Esophagus mucosa (tissue), 1 donor: ENCODE data around the gene PAQR6. TPM values are rescaled to one million over a fixed set of nuclear protein-coding genes. Genes with fewer than 3 reads are reported as not detected.
A peak's percentile ranks its signal among the peaks of the same experiment; 100 is the strongest.

Source experiments
- ATAC-seq: fragments of 200-7000 bp; cut with Tn5 transposase; one replicate; pipeline ENCODE4 v1.9.1; 2020
- total RNA-seq: library from RNA; stranded (reverse); gene quantifications from one replicate; pipeline ENCODE4 v1.2.4, GENCODE V29; 2023
- donor health status: DM: yes; HTN: yes; CAD: no.

PAQR6 gene, protein sequence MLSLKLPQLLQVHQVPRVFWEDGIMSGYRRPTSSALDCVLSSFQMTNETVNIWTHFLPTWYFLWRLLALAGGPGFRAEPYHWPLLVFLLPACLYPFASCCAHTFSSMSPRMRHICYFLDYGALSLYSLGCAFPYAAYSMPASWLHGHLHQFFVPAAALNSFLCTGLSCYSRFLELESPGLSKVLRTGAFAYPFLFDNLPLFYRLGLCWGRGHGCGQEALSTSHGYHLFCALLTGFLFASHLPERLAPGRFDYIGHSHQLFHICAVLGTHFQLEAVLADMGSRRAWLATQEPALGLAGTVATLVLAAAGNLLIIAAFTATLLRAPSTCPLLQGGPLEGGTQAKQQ
- total RNA-seq, result 2.0 TPM

DNA sequence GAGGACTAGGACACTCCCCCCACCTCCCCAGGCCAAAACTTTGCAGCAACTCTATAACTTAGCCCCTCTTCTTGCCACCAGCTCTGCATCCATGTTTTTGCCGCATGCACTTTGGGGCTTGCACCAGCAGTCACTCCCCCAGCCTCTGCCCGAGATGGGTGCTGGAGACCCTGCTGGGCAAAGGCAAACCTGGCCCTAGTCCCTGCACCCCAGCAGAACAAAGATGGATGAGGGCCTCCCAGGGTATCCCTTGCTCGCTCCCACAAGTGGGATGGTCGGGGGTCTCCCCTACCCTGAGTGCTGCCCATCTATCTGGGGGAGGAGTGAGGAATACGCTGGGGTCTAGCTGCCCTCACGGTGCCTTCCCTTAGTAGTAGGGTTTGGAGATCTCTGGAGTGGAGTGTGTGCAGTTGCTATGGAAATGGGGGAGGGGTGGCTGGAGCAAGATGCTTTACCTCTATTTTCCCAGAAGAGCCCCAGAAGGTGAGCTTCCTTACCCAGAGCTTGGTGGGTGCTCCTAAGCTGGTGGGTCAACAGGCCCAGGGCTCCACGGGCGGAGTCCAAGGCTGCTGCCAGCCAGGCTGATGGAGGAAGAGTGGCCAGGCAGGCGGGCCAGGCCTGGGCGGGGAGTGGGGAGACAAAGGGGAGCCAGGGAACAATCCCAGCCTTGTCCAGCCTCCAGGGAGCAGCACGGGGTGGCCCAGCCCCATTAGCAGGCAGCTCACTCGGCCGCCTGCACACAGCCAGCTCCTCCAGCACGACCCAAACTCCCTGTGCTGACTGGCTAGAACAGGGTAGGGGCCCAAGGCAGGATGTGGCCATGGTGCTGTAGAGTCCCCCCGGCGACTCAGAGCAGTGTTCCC, at the start of gene PAQR6:
PAQR6 (minus strand) TSS at position 597 of the 863 bp plus-strand sequence. CDS start 1,325 bp downstream, outside the sequence.
- peak; percentile 16 for ATAC-seq

DNA sequence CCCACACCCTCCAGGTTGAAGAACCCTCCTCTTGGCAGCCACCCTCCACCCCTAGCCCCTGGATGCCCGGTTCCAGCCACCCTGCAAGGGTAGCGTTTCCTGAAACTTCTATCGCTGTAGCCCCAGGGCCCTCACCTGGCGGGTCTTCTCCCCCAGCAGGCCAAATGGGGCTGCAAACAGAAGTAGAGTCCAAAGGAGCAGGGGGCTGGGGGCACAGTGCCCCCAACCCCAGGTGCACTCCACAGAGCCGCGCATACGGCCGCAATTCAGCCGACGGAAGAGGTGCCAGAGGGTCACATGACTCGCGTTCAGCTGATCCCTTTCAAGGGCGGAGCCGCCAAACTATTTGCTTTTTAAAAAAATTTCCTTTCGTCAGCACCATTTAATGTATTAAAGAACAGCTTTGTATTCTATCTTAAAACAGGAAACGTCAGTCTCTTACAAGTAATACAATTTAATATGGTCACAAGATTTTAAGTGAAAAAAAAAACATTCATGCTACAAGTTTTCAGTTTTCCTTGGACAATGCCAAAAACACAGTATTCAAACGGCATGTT, 47.6 kb upstream of the PAQR6 start, which contains the start of gene GLMP:
GLMP (minus strand) TSS at position 289 of the 557 bp plus-strand sequence; CDS start at position 255, 34 bp downstream.
- peak; percentile 51 for ATAC-seq

DNA sequence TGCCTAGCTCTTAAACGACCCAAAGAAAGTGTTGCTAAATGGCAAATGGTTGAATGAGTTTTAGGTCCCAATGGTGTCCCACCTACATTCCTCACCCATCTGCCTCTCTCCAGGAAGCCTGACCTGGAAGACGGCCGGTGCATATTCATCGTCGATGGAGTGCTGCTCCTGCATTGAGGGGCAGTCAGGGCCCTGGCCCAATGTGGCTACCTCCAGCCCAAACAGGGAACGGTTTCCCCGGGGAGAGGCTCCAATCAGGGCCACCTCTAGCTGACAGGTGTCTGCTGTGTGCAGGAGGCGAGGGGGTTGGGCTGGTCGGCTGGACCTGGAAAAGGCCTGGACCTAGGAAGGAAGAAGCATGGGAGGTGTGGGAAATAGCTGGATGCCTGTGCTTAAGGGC, 46.0 kb upstream of the PAQR6 start:
- no peak for ATAC-seq

DNA sequence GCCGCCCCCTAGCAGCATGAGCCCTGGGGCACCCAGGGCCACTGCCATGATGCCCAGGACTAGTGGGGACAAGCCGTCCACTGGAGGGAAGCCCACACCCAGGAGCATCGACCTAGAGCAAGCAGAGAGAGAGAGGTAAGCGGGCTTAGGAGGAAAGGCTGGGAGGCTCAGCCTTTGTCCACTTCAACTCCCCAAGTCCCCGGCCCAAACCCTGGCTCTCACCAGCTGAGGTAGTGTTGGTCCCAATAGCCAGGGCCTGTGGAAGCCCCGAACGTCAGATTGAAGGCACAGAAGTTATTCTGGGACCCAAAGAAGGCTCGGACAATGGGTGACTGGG, 45.2 kb upstream of the PAQR6 start:
- ATAC-seq, result peak; percentile 3

DNA sequence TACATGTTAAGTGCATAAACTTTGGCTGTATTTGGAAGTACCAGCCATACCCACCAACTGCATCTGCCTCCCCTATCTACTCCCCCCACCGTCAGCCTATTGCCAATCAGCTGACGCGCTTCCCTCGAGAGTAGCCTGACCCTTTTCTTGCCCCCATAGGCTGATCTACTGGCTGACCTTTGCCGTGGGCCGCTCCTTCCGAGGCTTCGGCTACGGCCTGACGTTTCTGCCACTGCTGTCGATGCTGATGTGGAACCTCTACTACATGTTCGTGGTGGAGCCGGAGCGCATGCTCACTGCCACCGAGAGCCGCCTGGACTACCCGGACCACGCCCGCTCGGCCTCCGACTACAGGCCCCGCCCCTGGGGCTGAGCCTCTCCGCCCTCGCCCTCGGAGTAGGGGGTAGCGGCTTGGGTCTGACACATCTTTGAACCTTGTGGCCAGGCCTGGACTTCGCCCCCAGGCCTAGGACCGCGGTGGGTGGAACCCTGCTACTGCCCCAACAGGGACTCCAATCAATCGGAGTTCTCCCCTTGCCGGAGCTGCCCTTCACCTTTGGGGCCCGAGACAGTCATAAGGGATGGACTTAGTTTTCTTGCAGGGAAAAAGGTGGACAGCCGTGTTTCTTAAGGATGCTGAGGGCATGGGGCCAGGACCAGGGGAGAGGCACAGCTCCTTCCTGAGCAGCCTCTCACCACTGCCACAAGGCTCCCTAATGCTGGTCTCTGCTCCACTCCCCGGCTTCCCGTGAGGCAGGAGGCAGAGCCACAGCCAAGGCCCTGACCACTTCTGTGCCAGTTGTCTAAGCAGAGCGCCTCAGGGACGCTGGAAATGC, 43.6 kb upstream of the PAQR6 start:
- ATAC-seq, result peak; percentile 52

DNA sequence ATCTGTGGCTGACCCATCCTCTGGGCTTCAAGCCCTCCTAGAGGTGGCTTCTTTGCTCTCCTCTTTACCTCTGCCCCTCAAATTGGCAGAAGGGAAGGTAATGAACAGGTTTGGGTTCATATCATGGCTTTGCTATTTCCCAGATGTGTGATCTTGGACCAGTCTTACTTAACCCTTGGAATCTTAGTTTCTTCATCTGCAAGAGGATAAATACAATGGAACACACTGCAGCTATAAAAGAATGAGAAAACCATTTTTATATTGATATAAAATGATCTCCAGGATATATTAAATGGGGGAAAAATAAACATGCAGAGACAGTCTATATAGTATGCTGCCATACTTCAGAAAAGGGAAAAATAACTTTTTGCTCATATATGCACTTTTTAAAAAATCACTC, 42.0 kb upstream of the PAQR6 start:
- ATAC-seq, result no peak

DNA sequence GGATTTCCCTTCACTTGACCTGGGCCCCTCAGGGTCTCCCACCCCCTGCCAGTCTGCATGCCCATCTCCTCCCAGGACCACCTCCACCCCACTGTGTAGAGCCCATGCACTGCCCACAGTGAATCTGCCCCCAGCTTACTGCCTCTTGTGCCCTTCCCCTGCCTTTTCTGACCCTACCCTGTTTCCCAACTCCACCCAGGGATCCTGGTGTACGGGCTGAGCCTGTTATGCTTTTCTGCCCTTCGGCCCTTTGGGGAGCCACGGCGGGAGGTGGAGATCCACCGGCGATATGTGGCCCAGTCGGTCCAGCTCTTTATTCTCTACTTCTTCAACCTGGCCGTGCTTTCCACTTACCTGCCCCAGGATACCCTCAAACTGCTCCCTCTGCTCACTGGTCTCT, 38.2 kb upstream of the PAQR6 start:
- ATAC-seq, result no peak

DNA sequence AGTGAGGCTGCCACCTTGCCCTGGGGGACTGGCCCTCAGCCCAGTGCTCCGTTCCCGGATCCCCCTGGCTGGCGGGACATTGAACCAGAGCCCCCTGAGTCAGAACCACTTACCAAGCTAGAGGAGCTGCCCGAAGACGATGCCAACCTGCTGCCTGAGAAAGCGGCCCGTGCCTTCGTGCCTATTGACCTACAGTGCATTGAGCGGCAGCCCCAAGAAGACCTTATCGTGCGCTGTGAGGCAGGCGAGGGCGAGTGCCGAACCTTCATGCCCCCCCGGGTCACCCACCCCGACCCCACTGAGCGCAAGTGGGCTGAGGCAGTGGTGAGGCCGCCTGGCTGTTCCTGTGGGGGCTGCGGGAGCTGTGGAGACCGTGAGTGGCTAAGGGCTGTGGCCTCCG, 37.6 kb upstream of the PAQR6 start:
- ATAC-seq, result no peak

DNA sequence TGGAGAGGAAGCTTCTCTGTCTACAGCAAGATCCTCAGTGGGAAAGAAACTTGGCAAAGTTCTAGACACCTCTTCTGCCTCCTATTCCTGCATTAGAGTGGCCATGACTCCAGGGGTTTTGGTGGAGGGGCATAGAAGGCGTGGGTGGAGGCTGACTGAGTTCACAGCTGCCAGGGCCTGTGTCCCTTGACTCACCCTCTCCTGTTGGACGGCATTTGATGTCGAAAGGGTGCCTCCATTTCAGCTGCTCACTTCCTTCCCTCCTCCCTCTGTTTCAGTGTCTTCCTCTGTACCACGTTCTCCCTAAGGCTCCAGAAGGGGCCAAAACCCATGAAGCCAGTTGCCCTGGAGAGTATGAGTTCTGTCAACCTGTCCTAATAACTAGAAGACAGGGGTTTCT, 36.9 kb upstream of the PAQR6 start:
- ATAC-seq, result peak; percentile 59

DNA sequence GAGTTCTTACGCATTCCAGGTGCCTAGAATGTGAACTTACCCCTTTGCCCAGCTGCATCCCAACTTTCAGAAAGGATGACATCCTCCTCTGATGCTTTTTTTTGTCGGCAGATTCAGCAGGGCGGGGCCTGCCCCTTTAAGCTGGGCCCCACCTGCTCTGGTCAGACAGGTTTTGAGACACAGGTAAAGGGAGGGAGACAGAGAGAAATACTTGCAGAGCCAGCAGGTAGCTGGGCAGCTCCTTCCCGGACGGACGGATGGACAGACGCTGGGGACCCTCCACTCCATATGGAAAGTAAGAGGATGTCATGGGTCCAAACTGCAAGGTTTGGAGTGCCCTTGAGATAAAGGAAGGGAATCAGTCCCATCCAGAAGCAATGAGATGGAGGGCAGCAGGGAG, 36.3 kb upstream of the PAQR6 start, which contains the start of gene TMEM79:
TMEM79 (plus strand) TSS at position 214 of the 400 bp plus-strand sequence. CDS start 902 bp downstream, outside the sequence.
- peak; percentile 63 for ATAC-seq

DNA sequence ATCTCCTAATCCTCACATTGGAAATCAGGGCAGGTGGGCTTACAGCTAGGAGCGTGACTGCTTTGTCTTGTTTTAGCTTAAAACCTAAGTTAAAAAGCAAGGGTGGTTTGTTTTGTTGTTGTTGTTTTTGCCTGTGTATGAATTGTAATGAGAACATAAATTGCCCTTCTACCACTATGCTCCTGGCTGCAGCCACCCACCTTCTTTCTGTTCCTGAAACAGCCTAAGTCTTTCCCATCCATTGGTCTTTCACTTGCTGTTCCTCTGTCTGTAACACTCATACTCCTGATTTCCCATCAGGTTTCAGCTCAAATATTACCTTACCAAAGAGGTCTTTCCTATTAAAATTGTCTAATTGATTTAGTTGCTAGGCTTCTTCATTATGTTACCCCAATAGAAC, 35.7 kb upstream of the PAQR6 start:
- no peak for ATAC-seq

DNA sequence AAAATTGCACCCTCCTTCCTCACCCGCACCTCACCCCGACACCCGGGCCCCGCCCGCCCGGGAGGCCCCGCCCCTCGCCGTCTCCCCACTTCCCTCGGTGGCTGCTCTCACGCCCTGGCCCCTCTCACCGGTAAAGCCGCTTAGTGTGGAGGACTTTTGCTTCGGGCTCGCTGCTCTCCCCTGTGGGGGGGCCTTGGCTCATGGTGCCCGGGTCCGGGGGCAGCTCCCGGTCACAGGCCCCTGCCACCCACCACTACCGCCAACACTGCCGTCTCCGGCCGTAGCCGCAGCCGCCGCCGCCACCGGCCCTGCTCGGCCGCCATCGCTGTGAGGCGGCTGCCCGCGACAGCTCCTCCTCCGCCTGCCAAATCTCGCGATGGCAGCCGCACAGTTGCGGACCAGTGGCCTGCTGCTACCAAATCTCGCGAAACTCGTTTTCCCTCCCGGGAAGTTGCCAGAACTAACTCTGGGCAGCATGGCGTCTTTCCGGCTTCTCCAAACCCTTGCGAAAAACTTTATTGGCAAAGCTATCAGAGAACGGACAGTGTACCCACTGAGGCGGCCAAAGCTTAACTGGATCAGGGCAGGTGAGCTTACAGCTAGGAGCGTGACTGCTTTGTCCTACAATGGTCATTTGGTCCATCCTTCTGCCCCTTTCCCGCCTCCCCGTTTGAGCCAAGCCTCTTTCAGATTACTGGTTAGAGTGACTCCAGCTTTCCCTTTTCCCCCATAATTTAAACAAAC, 34.8 kb upstream of the PAQR6 start, which contains the start of gene SMG5:
SMG5 (minus strand) TSS at position 347 of the 744 bp plus-strand sequence; CDS start at position 202, 145 bp downstream.
- peak; percentile 85 for ATAC-seq

DNA sequence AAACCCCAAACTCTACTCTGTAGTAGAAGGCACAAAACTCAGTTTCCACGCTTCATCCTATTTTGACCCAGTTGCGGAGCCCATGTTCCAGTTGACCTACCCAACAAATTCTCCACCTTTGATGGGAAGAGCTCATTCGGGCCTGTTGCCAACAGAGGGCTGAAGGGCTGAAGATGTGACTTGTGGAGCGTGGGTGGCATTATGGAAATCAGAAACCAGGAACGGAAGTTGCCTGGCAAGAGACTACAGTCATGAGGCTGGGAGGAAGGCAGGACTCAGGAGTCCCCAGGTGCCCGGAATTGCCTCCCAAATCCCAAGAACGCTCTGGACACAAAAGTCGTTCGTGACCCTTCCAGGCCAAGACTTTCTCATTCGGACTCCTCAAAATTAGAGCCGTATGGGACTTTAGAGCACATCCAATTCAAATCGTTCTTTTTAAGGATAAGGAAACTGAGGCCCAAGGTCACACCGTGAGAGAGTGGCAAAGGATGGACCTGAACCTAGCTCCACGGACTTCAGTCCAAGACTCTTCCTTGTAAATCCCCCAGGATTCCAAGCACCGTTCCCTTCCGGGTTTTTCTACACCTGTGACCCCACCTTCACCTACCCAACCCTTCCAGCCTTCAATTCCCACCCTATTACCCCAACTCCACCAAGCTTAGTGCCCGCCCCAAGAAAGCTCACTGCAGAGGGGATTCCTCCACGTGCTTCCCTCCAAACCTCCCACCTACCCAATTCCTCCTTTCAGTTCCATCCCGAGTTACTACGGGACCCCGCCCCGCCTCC, 34.0 kb upstream of the PAQR6 start:
- ATAC-seq, result peak; percentile 21

DNA sequence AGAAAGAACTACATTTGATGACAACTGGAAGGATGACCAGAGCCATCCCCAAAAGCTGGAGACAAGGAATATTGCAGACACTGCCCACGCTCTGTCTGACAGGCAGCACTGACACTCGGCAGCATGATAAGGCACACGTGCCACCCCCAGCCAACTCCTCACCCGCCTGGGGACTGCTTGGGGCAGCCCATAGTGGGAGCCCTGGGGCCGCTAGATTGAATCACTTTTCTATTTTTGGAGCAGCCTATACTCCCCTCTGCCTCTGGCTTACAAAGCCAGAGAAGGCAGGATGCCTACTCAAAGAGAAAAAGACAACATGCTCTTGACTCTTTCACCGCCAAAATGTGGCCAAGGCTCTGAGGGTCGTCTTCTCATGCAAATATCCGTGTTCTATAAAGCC, 33.4 kb upstream of the PAQR6 start:
- ATAC-seq, result no peak

DNA sequence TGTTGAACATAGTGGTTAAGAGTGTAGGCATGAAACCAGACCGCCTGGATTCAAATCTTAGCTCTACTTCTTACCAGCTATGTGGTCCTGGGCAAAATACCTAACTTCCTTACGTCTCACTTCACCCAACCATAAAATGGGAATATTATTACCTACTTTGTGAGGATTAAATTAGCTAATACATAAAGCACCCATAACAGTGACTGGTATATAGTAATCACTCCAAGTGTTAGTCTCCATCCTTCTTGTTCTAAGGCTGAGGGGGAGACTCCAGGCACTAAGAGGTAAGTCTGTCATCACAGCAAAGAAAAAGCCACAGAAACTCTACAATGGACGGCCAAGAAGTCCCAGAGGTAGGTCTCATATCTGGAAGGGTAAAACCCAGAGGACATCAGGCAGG, 32.0 kb upstream of the PAQR6 start:
- ATAC-seq, result no peak

DNA sequence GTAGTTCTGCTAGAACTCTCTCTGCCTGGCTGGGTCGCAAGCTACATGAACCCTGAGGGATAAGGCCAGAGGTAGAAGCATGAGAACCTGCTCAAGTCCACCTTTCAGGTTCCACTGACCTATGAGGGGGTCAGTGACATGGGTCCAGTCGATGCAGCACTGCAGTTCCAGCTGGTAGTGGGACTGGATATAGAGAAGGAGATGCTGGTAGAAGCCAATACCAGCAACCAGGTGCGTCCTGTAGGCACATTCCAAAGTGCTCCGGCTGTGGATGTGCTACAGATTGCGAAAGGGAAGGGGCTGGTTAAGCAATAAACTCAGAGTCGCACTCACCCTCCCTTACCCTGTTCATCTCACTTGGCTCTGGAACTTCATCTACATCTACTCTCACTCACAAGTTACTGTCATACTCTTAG, 29.1 kb upstream of the PAQR6 start:
- ATAC-seq, result no peak

DNA sequence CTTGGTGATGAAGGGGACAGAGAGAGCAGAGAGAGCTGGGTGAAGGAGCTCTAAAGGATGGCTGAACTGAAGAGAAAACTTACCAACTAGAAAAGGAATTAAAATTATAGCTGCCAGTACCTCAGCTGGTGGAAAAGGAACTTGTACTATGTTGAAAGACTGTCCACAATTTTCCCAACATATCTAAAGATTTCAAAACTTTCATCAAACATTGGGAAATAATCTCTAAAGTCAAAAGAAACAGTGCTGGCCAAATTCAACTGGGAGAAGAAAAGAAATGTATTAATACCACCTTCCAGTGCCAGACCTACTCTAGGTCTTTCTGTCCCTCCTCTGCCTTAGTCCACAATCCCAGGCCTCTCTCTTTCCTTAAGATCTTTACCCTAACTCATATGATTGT, 28.7 kb upstream of the PAQR6 start:
- ATAC-seq, result no peak

DNA sequence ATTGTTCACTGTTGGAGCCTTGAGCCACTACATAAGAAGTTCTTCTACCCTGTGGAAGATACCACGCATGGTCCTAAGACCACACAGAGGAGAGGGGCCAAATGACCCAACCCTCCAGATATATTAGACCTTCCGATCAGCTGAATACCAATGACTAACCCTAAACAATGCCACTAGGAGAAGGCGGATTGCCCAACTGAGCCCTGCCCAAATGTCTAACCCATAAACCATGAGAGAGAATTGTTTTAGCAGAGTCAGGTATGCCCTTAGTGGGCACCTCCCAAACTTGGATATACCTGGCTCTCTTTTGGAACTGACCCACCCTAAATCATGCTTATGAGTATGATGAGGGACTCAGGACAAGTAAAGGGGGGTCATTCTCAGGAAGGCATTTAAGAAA, 22.5 kb upstream of the PAQR6 start:
- ATAC-seq, result peak; percentile 87

DNA sequence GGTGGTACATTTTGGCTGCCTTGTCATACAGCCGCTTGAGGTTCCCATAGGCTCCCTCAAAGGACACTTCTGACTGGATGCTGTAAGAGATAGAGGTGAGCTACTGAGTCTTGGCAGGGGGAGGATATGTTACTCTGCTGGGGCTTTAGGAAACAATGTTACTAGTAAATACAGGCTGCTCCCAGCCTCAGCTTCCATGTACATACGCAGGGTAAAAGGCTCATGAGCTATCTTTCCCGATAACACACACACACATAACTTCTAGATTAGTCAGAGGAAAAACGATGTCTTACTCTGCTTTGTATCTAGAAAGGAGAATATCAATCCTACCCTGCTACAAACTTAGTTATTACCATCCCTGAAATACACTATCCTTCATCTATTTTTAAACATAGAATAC, 20.5 kb upstream of the PAQR6 start:
- no peak for ATAC-seq

DNA sequence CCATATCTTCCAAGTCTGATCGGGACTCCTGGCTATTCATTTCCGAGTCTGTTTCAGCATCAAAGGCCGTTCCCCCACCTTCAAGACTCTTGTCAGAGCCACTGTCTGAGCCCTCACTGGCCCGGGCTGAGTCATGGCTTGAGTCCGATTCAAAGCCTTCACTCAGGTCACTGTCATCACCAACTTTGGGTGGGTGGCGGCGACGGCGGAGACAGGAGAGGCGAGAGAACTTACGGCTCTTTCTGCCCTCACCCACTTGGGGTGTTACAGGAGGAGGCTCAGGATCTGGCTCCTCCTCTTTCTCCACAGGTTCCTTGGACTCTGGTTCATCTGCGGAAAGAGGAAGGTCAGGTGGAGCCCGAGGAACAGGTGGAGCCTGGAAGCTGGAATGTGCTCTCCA, 18.2 kb upstream of the PAQR6 start:
- ATAC-seq, result no peak

DNA sequence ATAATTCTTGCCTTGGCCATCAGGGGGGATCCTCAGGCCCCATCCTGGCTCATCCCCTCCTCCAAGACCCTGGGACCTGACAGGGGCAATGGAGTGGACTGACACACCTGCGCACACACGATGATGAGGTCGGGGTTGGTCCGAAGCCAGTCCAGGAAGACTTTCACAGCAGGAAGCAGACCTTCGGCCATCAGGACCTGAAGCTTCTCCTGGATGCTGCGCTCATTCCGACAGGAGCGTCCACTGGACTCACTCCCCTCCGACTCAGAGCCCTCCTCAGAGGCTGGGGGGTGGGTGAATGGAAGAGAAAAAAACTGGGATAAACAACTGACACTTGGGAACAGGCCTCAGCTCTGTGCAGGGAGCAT, 15.4 kb upstream of the PAQR6 start:
- ATAC-seq, result no peak
